WTC11 (cell line): ENCODE data around the gene S100PBP.

Experiments
- JUN ChIP-seq: sonication (generic); formaldehyde crosslinking; IDR thresholded peaks from 2 replicates; pipeline ENCODE4 v1.8.0; 2023; ENCODE audit warnings: mild to moderate bottlenecking, missing genetic modification reagents
- NR1H2 ChIP-seq: sonication (generic); formaldehyde crosslinking; IDR thresholded peaks from 2 replicates; pipeline ENCODE4 v1.9.0; 2021; ENCODE audit warnings: mild to moderate bottlenecking, moderate library complexity, missing genetic modification reagents
- ZNF121 ChIP-seq: sonication (generic); formaldehyde crosslinking; IDR thresholded peaks from 2 replicates; pipeline ENCODE4 v1.8.0; 2023; ENCODE audit warnings: missing genetic modification reagents
- ZNF416 ChIP-seq: fragments of 250-450 bp; sonication (Bioruptor Pico); IDR thresholded peaks from 2 replicates; pipeline ENCODE4 v1.9.0; 2021; ENCODE audit warnings: mild to moderate bottlenecking, inconsistent platforms
- TF ChIP-seq, protein P1 (sequence below): sonication (generic); formaldehyde crosslinking; IDR thresholded peaks from 2 replicates; pipeline ENCODE4 v1.8.0; 2022; ENCODE audit warnings: mild to moderate bottlenecking, missing genetic modification reagents

DNA sequence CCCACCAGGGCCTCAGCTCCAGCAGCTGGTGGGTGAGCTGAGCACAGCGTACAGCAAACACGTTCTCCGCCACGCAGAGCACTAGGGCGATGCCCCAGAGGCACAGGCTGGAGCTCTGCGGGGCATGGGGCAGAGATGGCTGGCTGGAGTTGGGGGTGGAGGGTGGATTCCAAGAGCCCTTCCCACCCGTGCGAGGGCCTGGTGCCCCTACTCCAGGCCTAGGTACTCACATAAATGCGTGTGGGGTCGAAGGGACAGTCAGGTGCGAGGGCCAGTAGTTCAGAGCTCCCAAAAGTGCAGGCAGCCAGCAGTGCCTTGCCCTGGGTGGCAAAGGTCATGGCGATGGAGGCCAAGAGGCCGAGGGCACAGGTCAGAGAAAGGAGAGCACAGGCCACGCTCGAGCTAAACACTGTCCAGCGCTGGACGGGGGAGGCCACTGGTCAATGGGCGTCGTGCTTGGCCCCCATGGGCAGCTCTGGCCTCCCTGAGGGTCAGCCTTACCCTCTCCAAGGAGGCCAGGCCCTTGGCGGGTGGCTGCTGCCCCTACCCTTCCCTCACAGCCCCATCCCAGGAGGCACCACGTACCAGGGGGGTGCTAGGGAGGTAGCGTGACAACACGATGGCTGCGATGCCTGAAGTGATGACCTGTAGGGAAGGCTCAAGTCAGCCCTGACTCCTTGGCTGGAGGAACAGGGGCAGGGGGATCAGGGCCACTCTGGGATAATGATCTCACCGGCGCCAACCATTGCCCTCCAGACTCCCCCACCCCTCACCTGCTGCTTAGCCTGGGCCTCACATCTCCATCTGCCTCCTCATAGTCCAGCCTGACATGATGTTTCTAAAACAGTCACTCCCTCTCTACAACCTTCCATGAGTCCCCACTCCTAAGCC lies 78.1 kb downstream of the S100PBP start:
- no peak for TF ChIP-seq NR1H2 (CRISPR knock-in tag)
- no peak for TF ChIP-seq ZNF416 (CRISPR knock-in tag)
- TF ChIP-seq ZNF121, result no peak
- TF ChIP-seq, protein P1, sequence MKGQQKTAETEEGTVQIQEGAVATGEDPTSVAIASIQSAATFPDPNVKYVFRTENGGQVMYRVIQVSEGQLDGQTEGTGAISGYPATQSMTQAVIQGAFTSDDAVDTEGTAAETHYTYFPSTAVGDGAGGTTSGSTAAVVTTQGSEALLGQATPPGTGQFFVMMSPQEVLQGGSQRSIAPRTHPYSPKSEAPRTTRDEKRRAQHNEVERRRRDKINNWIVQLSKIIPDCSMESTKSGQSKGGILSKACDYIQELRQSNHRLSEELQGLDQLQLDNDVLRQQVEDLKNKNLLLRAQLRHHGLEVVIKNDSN, result no peak
- no peak for TF ChIP-seq JUN (CRISPR knock-in tag)
